Panc1 (cell line): ENCODE measurements around the gene STRC. TPM values are rescaled to one million over a fixed set of nuclear protein-coding genes. Genes with fewer than 3 reads are reported as not detected.
"Not testable (repeated sequence)": the region's sequence is repeated elsewhere in the genome, so short reads cannot be mapped to it uniquely, and the experiment has no call there.

ENCODE experiments used
- ATAC-seq: fragments of 200-7000 bp; cut with Tn5 transposase; 2 replicates; pipeline ENCODE4 v1.9.1; 2020; ENCODE audit warnings: mild to moderate bottlenecking, moderate library complexity
- BruUV-seq: library from RNA; stranded (reverse); fragments of 400-500 nt; replicated peaks from 2 replicates; lab custom pipeline; 2021; lab: Mats Ljungman, UMichigan
- CTCF ChIA-PET: fragments of 300-600 bp; sonication (Branson Sonifier 250); formaldehyde crosslinking; loops from one replicate; lab custom pipeline; 2022; ENCODE audit warnings: antibody characterized with exemption; lab: Charles Lee
- POLR2A ChIA-PET: fragments of 300-600 bp; sonication (Branson Sonifier 250); formaldehyde crosslinking; loops from one replicate; lab custom pipeline; 2022; ENCODE audit warnings: antibody characterized with exemption; lab: Charles Lee
- DNase-seq: peaks from one replicate; pipeline ENCODE4 v3.0.0-alpha.2; 2010; ENCODE audit warnings: low read depth, low spot score
- H3K27ac ChIP-seq: 2 replicates; pipeline ENCODE4 v1.5.1; 2011; ENCODE audit warnings: mild to moderate bottlenecking, low read length, inconsistent platforms
- H3K27me3 ChIP-seq: fragments of 200-500 bp; sonication (Bioruptor generic); 2 replicates; pipeline ENCODE4 v1.6.0; 2014; ENCODE audit warnings: low read length, inconsistent platforms; ENCODE audit not compliant: control insufficient read depth, insufficient read depth
- H3K36me3 ChIP-seq: fragments of 200-500 bp; sonication (Bioruptor generic); 2 replicates; pipeline ENCODE4 v1.5.1; 2014; ENCODE audit warnings: inconsistent platforms, mild to moderate bottlenecking, low read length, moderate library complexity; ENCODE audit not compliant: control insufficient read depth, insufficient read depth
- H3K4me1 ChIP-seq: 2 replicates; pipeline ENCODE4 v1.5.1; 2011; ENCODE audit warnings: inconsistent platforms, mild to moderate bottlenecking, low read length, moderate library complexity; ENCODE audit not compliant: control insufficient read depth, insufficient read depth
- H3K4me3 ChIP-seq, 2 experiments: 2 replicates each; pipeline ENCODE4 v1.5.1; 2011 to 2012; ENCODE audit warnings: low read depth in 2 of 2, low read length in 2 of 2, mild to moderate bottlenecking in 2 of 2, inconsistent platforms in 1 of 2, moderate library complexity in 1 of 2
- H3K9me3 ChIP-seq: fragments of 200-500 bp; sonication (Bioruptor generic); 2 replicates; pipeline ENCODE4 v1.5.1; 2014; ENCODE audit warnings: low read depth, mild to moderate bottlenecking, inconsistent platforms, low read length, moderate library complexity; ENCODE audit not compliant: control insufficient read depth, insufficient read depth
- POLR2AphosphoS5 ChIP-seq: IDR thresholded peaks from 2 replicates; pipeline ENCODE4 v1.6.1; 2012; ENCODE audit warnings: mild to moderate bottlenecking, low read depth, low read length, moderate library complexity
- SIN3A ChIP-seq: IDR thresholded peaks from 2 replicates; pipeline ENCODE4 v1.6.1; 2012; ENCODE audit warnings: low read depth, mild to moderate bottlenecking, low read length, moderate library complexity, borderline replicate concordance; ENCODE audit not compliant: insufficient read depth
- TCF7L2 ChIP-seq: IDR thresholded peaks from 2 replicates; pipeline ENCODE4 v1.6.1; 2011; ENCODE audit warnings: mild to moderate bottlenecking, low read depth, low read length, inconsistent platforms
- in situ Hi-C: cut with HindIII; loops from 2 replicates; pipeline ENCODE4 v1.10.0; 2016; ENCODE audit warnings: low sequenced_read_pairs, low pct_unique_long_range_greater_than_20kb
- intact Hi-C: fragments of 100-400 bp; cut with micrococcal nuclease; formaldehyde crosslinking; loops from one replicate; pipeline ENCODE4 v1.10.0; 2022; ENCODE audit not compliant: unreplicated experiment
- total RNA-seq: library from RNA; stranded (reverse); gene quantifications from one replicate; pipeline ENCODE4 v1.2.1, GENCODE V29; 2021; ENCODE audit not compliant: unreplicated experiment
- TF ChIP-seq, protein P1 (sequence below), 2 experiments: IDR thresholded peaks; 2 replicates each; pipeline ENCODE4 v1.6.1; 2011 to 2012; ENCODE audit warnings: low read depth in 2 of 2, control low read depth in 1 of 2, low read length in 1 of 2, mild to moderate bottlenecking in 1 of 2, moderate library complexity in 1 of 2; ENCODE audit not compliant: insufficient read depth in 1 of 2
- TF ChIP-seq, protein P2 (sequence below): fragments of 450-650 bp; IDR thresholded peaks from 2 replicates; pipeline ENCODE4 v1.5.1; 2017; ENCODE audit warnings: mild to moderate bottlenecking

Gene STRC
- total RNA-seq, 1 experiment from 2014 or later: not detected

DNA sequence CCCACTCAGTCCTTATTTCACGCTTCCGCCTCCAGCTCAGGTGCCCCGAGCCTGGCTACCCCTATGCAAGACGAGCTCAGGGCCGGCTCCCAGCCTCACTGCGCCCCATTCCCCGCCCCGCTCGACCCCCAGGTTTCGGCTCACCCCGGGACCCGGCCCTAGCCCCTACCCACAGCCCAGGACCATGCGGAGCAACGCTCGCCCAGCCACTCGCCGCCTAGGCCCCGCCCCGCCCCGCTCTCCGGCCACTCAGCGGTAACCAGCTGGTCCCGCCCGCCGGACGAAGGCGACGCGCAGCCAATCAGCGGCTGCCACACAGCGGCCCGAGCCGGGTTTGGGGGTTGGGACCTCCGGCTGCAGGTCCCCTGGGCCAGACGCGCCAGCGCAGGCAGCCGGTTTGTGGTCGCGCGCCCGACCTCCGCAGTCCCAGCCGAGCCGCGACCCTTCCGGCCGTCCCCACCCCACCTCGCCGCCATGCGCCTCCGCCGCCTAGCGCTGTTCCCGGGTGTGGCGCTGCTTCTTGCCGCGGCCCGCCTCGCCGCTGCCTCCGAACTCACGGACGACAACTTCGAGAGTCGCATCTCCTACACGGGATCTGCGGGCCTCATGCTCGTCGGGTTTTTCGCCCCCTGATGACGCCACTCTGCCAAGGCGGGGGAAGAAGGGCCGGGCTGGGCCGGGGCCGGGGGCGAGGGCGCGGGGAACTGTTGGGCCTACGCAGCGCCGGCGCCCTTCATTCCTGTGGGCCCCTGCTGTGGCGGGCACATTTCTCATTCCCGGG is 30.2 kb upstream of the STRC start, which contains the start of gene CATSPER2:
Gene CATSPER2, minus strand, starts transcription at position 196 of the 781 bp plus-strand sequence. CDS start 783 bp downstream, outside the sequence.
- TF ChIP-seq, protein P1, sequence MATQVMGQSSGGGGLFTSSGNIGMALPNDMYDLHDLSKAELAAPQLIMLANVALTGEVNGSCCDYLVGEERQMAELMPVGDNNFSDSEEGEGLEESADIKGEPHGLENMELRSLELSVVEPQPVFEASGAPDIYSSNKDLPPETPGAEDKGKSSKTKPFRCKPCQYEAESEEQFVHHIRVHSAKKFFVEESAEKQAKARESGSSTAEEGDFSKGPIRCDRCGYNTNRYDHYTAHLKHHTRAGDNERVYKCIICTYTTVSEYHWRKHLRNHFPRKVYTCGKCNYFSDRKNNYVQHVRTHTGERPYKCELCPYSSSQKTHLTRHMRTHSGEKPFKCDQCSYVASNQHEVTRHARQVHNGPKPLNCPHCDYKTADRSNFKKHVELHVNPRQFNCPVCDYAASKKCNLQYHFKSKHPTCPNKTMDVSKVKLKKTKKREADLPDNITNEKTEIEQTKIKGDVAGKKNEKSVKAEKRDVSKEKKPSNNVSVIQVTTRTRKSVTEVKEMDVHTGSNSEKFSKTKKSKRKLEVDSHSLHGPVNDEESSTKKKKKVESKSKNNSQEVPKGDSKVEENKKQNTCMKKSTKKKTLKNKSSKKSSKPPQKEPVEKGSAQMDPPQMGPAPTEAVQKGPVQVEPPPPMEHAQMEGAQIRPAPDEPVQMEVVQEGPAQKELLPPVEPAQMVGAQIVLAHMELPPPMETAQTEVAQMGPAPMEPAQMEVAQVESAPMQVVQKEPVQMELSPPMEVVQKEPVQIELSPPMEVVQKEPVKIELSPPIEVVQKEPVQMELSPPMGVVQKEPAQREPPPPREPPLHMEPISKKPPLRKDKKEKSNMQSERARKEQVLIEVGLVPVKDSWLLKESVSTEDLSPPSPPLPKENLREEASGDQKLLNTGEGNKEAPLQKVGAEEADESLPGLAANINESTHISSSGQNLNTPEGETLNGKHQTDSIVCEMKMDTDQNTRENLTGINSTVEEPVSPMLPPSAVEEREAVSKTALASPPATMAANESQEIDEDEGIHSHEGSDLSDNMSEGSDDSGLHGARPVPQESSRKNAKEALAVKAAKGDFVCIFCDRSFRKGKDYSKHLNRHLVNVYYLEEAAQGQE (IDR thresholded peaks at IDR 0.05; ENCODE audit: insufficient read depth in 1 of 2, low read depth in 2 of 2, low read length in 1 of 2): no peak
- TF ChIP-seq POLR2AphosphoS5: no peak
- TF ChIP-seq TCF7L2: no peak
- no peak for TF ChIP-seq SIN3A
- TF ChIP-seq, protein P2, sequence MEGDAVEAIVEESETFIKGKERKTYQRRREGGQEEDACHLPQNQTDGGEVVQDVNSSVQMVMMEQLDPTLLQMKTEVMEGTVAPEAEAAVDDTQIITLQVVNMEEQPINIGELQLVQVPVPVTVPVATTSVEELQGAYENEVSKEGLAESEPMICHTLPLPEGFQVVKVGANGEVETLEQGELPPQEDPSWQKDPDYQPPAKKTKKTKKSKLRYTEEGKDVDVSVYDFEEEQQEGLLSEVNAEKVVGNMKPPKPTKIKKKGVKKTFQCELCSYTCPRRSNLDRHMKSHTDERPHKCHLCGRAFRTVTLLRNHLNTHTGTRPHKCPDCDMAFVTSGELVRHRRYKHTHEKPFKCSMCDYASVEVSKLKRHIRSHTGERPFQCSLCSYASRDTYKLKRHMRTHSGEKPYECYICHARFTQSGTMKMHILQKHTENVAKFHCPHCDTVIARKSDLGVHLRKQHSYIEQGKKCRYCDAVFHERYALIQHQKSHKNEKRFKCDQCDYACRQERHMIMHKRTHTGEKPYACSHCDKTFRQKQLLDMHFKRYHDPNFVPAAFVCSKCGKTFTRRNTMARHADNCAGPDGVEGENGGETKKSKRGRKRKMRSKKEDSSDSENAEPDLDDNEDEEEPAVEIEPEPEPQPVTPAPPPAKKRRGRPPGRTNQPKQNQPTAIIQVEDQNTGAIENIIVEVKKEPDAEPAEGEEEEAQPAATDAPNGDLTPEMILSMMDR: no peak
- DNase-seq (no peak), ATAC-seq (no peak)
- H3K27ac ChIP-seq: no peak within 1 kb of the TSS
- H3K36me3 ChIP-seq: no peaks in the 10 kb centered on the region
- intact Hi-C loops: no loop called here
- no peaks in the 10 kb centered on the region for H3K27me3 ChIP-seq
- no peak within 1 kb of the TSS for H3K4me3 ChIP-seq
- H3K4me1 ChIP-seq: no peaks in the 10 kb centered on the region
- in situ Hi-C loops: no loop called here
- ChIA-PET POLR2A (no interaction called here), CTCF (no interaction called here)
- no peaks in the 10 kb centered on the region for H3K9me3 ChIP-seq
- no TSS peak for BruUV-seq

DNA sequence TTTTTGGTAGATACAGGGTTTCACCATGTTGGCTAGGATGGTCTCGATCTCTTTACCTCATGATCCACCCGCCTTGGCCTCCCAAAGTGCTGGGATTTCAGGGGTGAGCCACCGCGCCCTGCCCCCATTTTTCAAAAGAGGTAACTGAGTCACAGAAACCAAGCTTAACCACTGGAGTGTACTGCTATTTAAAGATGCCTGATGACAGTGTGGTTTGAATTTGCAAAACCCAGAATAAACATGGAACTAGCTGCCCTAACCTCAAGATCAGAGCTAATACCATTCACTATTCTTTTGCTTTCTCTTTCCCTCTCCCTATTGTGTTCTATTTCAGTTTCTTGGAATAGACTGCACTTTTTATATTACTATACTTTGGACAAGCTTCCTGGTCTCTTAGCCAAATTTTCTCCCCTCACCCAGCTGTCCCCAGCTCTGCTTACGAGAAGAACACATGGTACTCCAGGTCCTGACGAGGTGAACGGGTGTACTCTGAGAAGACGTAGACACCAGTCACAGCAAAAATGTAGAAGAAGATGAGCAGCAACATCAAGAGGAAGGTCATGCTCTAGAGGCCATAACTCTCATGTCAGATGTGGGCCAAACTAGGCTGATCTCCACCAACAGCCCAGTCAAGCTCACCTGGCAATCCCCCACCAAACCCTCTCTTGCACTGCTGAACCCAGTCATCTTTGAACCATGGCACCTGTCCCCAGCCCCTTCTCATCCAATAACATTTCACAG is 20.0 kb upstream of the STRC start:
- BruUV-seq, POLR2A ChIA-PET, H3K27me3 ChIP-seq, DNase-seq, intact Hi-C loops, in situ Hi-C loops, H3K4me3 ChIP-seq, H3K9me3 ChIP-seq, H3K36me3 ChIP-seq, CTCF ChIA-PET, ATAC-seq, H3K4me1 ChIP-seq, H3K27ac ChIP-seq: not testable (repeated sequence)

DNA sequence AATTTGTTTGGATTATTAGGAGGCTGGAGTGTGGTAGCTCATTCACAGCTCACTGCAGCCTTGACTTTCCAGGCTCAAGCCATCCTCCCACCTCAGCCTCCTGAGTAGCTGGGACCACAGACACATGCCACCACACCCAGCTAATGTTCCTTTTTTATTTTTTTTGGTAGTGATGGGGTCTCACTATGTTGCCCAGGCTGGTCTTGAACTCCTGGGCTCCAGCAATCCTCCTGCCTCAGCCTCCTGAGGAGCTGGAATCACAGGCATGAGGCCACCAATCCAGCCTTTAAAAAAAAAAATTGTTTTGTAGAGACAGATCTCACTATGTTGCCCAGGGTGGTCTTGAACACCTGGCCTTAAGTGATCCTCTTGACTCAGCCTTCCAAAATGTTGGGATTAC is 8.3 kb upstream of the STRC start:
- not testable (repeated sequence) for BruUV-seq, H3K9me3 ChIP-seq

More for the DNA sequence above, 8.3 kb upstream of the STRC start:
- ATAC-seq, POLR2A ChIA-PET, CTCF ChIA-PET, H3K36me3 ChIP-seq, in situ Hi-C loops, DNase-seq, H3K27me3 ChIP-seq, intact Hi-C loops, H3K27ac ChIP-seq, H3K4me3 ChIP-seq, H3K4me1 ChIP-seq: not testable (repeated sequence)
